HG03439 (cell line): Measurements from ENCODE around the gene SASH1.

ENCODE experiments used
- ATAC-seq: cut with Tn5 transposase; IDR thresholded peaks from one replicate; pipeline ENCODE4 v1.9.1; 2021; ENCODE audit warnings: mild to moderate bottlenecking, moderate library complexity; ENCODE audit not compliant: unreplicated experiment

The SASH1 gene

DNA sequence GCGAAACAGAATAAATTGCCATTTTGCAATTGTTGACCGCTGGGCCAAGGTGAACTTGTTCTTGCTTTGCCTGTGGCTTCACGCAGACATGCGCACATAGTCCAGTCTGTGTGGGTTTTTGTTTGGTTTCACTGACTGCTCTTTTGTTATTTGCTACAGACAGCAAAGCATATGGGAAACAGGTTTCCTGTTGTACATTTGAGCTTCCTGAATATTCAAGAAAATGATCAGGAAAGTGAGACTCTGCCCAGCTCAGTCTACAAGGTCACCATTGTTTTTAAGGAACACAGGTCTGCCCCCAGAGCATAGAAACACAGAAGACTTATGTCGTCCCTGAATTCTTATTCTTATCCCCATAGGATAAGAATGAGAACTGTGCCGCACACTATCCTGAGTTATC, 55.6 kb downstream of the SASH1 start:
- no peak for ATAC-seq

DNA sequence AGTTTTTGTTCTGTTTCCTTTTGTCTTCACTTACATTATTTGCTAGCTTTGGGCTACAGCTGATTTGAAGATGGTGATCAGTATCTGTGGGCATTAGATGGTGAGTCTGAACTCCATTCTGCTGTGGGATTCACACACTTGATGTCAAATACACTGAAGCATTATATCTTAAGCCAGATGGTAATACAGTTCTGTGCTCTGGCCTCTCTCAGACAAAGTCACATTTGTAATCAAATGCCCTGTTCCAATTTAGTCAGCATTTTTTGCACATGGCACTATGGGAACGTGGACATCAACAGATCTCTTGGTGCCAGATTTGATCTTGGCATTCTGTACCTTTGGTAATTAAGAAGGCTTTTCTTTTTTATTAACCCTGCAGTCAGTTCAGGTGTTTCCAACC, 56.0 kb downstream of the SASH1 start:
- no peak for ATAC-seq

DNA sequence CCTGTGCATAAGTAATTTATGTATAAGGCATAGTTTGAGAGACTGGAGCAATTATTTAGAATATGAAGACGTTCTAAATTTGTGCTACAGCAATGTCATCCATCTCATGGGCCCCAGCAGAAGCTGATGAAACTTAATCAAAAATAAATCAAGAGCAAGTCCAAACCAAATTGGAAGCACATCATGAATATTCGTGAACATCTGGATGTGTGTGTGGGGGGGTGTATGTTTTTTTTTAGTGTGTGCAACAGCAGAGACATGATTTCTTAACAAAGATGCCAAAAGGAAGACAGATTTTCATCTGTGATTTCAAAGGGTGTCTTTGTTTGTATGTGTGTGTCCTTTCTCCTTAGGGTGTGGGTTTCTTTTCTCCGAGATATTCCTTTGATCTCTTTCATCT, 58.9 kb downstream of the SASH1 start:
- ATAC-seq: no peak

- ATAC-seq: no peak
Observed at GRCh38 chr6:148404456-148405054, 61.9 kb downstream of the SASH1 start.

GRCh38 chr6:148405894-148406293, 63.3 kb downstream of the SASH1 start:
- ATAC-seq: no peak

GRCh38 chr6:148406579-148407371, 64.1 kb downstream of the SASH1 start:
- ATAC-seq: no peak

- no peak for ATAC-seq
Observed at GRCh38 chr6:148407372-148407771, 64.7 kb downstream of the SASH1 start.

DNA sequence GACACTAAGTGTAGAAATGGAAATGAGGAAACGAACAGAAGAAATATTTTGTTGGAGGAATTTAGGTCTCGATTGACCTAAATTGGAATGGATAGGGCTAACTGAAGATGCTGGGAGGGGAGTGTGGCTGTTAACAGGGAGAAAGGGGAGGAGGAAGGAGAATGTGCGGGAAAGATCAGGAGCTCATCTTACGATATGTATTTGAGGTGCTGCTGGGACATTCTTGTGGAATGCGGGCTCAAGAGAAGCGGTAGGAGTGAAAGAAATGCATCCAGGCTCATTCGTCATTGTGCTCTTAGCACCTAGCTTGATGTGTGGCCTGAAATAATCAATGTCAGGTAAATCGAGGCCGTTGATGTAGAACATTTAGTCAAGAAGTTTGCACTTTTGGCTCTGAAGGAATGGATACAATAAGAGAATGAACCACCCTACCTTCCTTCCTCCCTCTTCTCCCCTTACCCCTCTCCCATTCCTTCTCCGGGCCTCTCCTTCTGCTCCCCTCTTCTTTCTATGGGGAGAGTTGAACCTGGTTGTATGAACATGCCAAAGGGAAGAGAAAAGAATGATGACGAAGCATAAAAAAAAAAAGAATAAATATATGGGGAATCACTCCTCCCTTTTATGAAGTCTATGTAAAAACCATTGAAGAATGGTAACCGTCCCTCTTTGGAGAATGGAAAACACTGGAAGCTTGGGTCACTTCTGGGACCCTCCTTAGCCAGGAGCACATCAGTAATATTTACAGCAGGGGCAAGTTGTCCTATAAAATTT, 70.9 kb downstream of the SASH1 start:
- no peak for ATAC-seq

GRCh38 chr6:148414092-148414489, 71.5 kb downstream of the SASH1 start:
- no peak for ATAC-seq

- no peak for ATAC-seq
Observed at GRCh38 chr6:148414836-148415235, 72.2 kb downstream of the SASH1 start.

- no peak for ATAC-seq
Observed at GRCh38 chr6:148415511-148416260, 73.0 kb downstream of the SASH1 start.

GRCh38 chr6:148416330-148416965, 73.8 kb downstream of the SASH1 start:
- no peak for ATAC-seq

GRCh38 chr6:148417045-148417444, 74.4 kb downstream of the SASH1 start:
- no peak for ATAC-seq

GRCh38 chr6:148419430-148419829, 76.8 kb downstream of the SASH1 start:
- ATAC-seq: no peak

GRCh38 chr6:148422085-148422484, 79.4 kb downstream of the SASH1 start:
- no peak for ATAC-seq

GRCh38 chr6:148423133-148423532, 80.5 kb downstream of the SASH1 start:
- ATAC-seq: no peak

DNA sequence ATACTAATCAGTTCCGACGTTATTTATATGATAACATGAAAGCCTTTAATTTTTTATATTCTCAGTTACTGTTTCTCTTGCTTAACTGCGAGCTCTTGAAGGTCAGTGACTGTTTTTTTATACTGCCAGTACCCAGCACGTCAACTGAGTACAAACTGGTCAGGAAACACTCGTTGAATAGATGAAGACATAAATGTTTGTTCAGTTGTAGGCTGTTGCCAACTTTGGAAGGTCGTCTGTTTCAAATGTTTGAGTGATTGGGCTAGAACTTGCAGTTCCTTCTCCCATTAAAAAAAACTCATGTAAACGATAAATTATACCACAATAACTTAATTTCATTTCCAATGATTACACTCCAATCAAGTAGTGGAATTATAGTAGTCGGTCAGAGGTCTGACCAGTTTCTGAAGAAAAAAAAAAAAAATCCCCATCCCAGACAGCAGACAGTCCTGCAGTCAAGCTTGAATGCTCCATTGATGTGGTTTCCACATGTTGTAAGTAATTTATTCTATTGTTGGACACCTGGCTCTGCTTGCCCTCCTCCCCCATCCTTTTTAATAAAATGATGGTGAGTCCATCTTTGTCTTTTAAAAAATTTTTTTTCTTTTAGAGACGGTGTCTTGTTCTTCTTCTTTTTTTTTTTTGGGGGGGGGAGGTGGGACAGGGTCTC, 81.1 kb downstream of the SASH1 start:
- no peak for ATAC-seq

DNA sequence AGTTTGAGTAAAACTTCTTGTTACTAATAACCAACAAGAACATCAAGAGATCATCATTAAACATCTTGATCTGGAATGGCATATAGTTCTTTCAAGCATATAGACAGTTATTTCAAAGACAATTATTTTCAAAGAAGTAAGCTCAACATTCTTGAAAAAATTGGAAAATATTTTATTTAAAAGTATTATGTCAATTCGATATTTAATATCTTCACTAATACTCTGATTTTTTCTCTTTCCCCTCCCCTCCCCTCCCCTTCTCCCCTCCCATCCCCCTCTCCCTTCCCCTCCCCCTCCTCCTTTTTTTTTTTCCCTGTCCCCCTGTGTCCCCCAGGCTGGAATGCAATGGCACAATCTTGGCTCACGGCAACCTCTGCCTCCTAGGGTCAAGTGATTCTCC, 82.8 kb downstream of the SASH1 start:
- ATAC-seq: no peak

DNA sequence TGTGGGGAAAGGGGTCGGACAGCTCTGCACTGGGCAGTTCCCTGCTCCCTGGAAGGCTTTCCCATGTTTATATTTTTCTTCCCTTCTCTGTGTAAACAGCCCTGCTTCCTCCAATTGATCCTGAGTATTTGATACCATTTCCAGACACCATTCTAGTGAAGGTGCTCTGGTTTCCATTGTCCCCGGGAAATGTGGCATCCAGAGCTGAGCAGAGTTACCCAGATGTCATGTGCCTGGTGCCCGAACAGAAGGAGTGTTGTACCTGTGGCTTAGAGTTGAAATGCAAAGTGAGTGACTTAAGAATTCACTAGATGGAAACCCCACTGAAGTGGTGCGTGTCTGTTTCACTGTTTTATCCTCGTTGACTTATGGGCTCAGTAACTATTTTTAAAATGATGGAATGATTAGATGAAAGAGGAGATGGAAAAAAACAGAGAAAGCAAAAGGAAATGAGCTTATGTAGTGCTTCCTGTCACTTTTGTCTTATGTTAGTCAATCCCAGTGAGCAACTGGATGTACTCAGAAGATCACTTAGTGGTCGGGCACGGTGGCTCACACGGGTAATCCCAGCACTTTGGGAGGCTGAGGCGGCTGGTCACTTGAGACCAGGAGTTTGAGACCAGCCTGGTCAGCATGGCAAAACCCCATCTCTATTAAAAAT, 83.8 kb downstream of the SASH1 start:
- ATAC-seq: no peak

GRCh38 chr6:148427333-148427732, 84.7 kb downstream of the SASH1 start:
- no peak for ATAC-seq
